ENCODE data around the gene CRYL1. TPM values are rescaled to one million over a fixed set of nuclear protein-coding genes. Genes with fewer than 3 reads are reported as not detected.

Gene CRYL1
- polyA plus RNA-seq, 1 of the 3 experiments (the other 2 are of a cell fraction) = 34.8 TPM

GRCh38 chr13:20428666-20429644, 96.7 kb downstream of the CRYL1 start:
- DNase-seq = no peak
- Histone ChIP-seq H3F3A (replicated peaks; ENCODE audit: insufficient read depth) (no peaks in the 10 kb centered on the region), H3K9ac (no peak overlapping the region), H3K4me3 (ENCODE audit: low read depth in 2 of 2, low read length in 1 of 2) (no peak overlapping the region), H3K4me1 (ENCODE audit: control insufficient read depth in 1 of 2, insufficient read depth in 2 of 2, low read depth in 1 of 2, low read length in 1 of 2) (no peaks in the 10 kb centered on the region), H3K9me2 (no peaks in the 10 kb centered on the region), H4K20me1 (ENCODE audit: insufficient read depth) (no peaks in the 10 kb centered on the region), H3K36me3 (replicated peaks in 1 of 2; ENCODE audit: control insufficient read depth in 1 of 2, insufficient read depth in 2 of 2, low read length in 1 of 2) (no peaks in the 10 kb centered on the region), H3K27ac (ENCODE audit: low read depth in 2 of 2, low read length in 1 of 2) (no peak overlapping the region), H3K4me2 (no peak overlapping the region), H2AFZ (ENCODE audit: low read depth) (no peak overlapping the region), H3K9me3 (no peaks in the 10 kb centered on the region), H3K79me2 (ENCODE audit: insufficient read depth) (no peaks in the 10 kb centered on the region), H3K27me3 (ENCODE audit: insufficient read depth) (no peaks in the 10 kb centered on the region)
- 85% methylated on average over 9 of the region's 11 CpGs for WGBS (ENCODE audit: low lambda C conversion rate)
- no peak for TF ChIP-seq TAF1 (IDR thresholded peaks at IDR 0.05; ENCODE audit: borderline replicate concordance, low read depth, low read length)
- no peak for TF ChIP-seq IRF3 (IDR thresholded peaks at IDR 0.05; ENCODE audit: low read depth, low read length)
- TF ChIP-seq RFX5 (IDR thresholded peaks at IDR 0.05; ENCODE audit: low read length) = no peak
- TF ChIP-seq JUND (IDR thresholded peaks at IDR 0.05) = no peak
- no peak for TF ChIP-seq REST (IDR thresholded peaks at IDR 0.05; ENCODE audit: low read depth, low read length)
- no peak for TF ChIP-seq USF1 (IDR thresholded peaks at IDR 0.05; ENCODE audit: borderline replicate concordance, low read depth)
- TF ChIP-seq GATA2 (CRISPR knock-in tag; IDR thresholded peaks at IDR 0.05) = no peak
- no peak for TF ChIP-seq CTCF (IDR thresholded peaks at IDR 0.05)
- no peak for TF ChIP-seq NRF1 (IDR thresholded peaks at IDR 0.05; ENCODE audit: low read depth, low read length)
- no peak for TF ChIP-seq NFIC (IDR thresholded peaks at IDR 0.05; ENCODE audit: borderline replicate concordance)
- TF ChIP-seq USF2 (IDR thresholded peaks at IDR 0.05; ENCODE audit: borderline replicate concordance, low read depth, low read length) = no peak
- no peak for TF ChIP-seq ZBTB33 (IDR thresholded peaks at IDR 0.05; ENCODE audit: borderline replicate concordance, low read depth)
- no peak for TF ChIP-seq MAX (IDR thresholded peaks at IDR 0.05; ENCODE audit: low read depth)
- TF ChIP-seq FOXM1 (IDR thresholded peaks at IDR 0.05; ENCODE audit: low read depth) = no peak
- POLR2A ChIA-PET = no interaction called here
- CTCF ChIA-PET = no interaction called here

All from SK-N-SH (cell line).